Neural progenitor cell (in vitro differentiated cells): ENCODE measurements around the gene THSD4.

Experiments used
- EZH2 ChIP-seq: fragments of 200-600 bp; sonication (generic); IDR thresholded peaks from 2 replicates; pipeline ENCODE4 v1.6.1; 2017; ENCODE audit warnings: antibody characterized with exemption, mild to moderate bottlenecking, moderate library complexity
- TF ChIP-seq, protein P1 (sequence below): fragments of 200-600 bp; sonication (generic); IDR thresholded peaks from 2 replicates; pipeline ENCODE4 v1.5.1; 2017; ENCODE audit warnings: antibody characterized with exemption, mild to moderate bottlenecking

DNA sequence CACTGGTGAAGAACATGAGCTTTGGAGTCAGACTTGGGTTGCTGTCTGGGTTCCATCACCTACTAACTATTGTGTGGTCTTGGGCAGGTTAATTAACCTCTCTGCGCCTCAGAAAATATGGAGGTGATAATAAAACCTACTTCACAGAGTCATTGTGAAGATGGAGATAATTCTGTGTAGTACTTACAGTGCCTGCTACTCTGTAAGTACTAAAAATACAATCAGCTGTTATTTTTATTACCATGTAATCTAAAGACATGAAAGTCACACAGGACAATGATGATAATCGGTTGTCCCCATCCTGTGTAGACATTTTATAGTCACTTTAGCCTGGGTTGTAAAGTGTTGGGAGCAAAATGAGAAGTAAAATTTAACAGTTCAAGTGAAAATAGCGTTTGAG is 334.1 kb downstream of the THSD4 start:
- TF ChIP-seq, protein P1, sequence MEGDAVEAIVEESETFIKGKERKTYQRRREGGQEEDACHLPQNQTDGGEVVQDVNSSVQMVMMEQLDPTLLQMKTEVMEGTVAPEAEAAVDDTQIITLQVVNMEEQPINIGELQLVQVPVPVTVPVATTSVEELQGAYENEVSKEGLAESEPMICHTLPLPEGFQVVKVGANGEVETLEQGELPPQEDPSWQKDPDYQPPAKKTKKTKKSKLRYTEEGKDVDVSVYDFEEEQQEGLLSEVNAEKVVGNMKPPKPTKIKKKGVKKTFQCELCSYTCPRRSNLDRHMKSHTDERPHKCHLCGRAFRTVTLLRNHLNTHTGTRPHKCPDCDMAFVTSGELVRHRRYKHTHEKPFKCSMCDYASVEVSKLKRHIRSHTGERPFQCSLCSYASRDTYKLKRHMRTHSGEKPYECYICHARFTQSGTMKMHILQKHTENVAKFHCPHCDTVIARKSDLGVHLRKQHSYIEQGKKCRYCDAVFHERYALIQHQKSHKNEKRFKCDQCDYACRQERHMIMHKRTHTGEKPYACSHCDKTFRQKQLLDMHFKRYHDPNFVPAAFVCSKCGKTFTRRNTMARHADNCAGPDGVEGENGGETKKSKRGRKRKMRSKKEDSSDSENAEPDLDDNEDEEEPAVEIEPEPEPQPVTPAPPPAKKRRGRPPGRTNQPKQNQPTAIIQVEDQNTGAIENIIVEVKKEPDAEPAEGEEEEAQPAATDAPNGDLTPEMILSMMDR, result no peak
- TF ChIP-seq EZH2, result no peak
